ENCODE data around the gene MYL6. TPM values are rescaled to one million over a fixed set of nuclear protein-coding genes. Genes with fewer than 3 reads are reported as not detected.

The MYL6 gene
- polyA plus RNA-seq, 1 of the 3 experiments (the other 2 are of a cell fraction) = 4,697 TPM

DNA sequence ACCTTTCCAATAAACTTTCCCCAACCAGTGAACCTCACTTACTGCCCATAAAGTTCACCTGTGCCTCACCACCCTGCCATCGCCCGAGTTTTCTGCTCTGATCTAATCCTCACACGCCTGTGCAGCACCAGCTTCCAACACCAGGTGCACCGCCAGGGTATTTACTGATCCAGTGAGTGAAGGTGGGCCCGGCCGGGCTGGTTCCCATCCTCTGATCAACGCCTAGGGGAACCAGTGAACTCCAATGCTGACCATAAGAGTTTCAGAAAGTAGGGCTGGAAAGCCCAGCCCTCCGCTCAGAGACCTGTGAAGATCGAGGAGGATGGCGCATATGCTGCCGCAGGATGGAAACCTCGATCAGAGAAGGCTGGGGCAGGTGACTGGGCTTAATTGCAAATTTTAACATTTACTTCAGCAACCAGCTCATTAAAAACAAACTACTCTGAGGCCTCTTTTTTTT is 6.5 kb upstream of the MYL6 start:
- Histone ChIP-seq H2AFZ (ENCODE audit: low read depth) (peak overlapping the region; percentile 75), H3K9ac (peak overlapping the region; percentile 82), H3K79me2 (ENCODE audit: insufficient read depth) (peaks cover 26% of the 10 kb centered on the region), H3K27ac (ENCODE audit: low read depth in 2 of 2, low read length in 1 of 2) (peak overlapping the region; percentile 85 to 86), H3K9me2 (no peaks in the 10 kb centered on the region), H3K4me1 (ENCODE audit: control insufficient read depth in 1 of 2, insufficient read depth in 2 of 2, low read depth in 1 of 2, low read length in 1 of 2) (peaks cover 18 to 21% of the 10 kb centered on the region in 2 experiments; a peak in 3 of 4 replicates), H3K9me3 (no peaks in the 10 kb centered on the region), H3K4me3 (ENCODE audit: low read depth in 2 of 2, low read length in 1 of 2) (peak overlapping the region; percentile 62 to 87), H4K20me1 (ENCODE audit: insufficient read depth) (no peaks in the 10 kb centered on the region), H3K27me3 (ENCODE audit: insufficient read depth) (no peaks in the 10 kb centered on the region), H3K36me3 (replicated peaks in 1 of 2; ENCODE audit: control insufficient read depth in 1 of 2, insufficient read depth in 2 of 2, low read length in 1 of 2) (peaks cover 6 to 9% of the 10 kb centered on the region in 2 experiments), H3F3A (replicated peaks; ENCODE audit: insufficient read depth) (peaks cover 19% of the 10 kb centered on the region), H3K4me2 (peak overlapping the region; percentile 95)
- DNase-seq = peak; percentile 71
- TF ChIP-seq NRF1 (IDR thresholded peaks at IDR 0.05; ENCODE audit: low read depth, low read length) (no peak), POLR2AphosphoS5 (IDR thresholded peaks at IDR 0.05; ENCODE audit: low read depth, low read length) (no peak), GATA2 (CRISPR knock-in tag; IDR thresholded peaks at IDR 0.05) (no peak), ELF1 (IDR thresholded peaks at IDR 0.05) (no peak), RCOR1 (IDR thresholded peaks at IDR 0.05; ENCODE audit: low read length) (no peak; the same call in 1 of the 2 replicates), MXI1 (IDR thresholded peaks at IDR 0.05; ENCODE audit: low read depth, low read length) (peak; percentile 57; the same call in 1 of the 2 replicates), MEF2A (IDR thresholded peaks at IDR 0.05; ENCODE audit: borderline replicate concordance, low read depth) (no peak), CTCF (IDR thresholded peaks at IDR 0.05) (peak; percentile 48; the same call in 1 of the 2 replicates), FOXJ3 (CRISPR knock-in tag; IDR thresholded peaks at IDR 0.05) (no peak), FOSL2 (IDR thresholded peaks at IDR 0.05; ENCODE audit: borderline replicate concordance, low read depth) (no peak), REST (IDR thresholded peaks at IDR 0.05; ENCODE audit: low read depth, low read length) (no peak), RAD21 (IDR thresholded peaks at IDR 0.05; ENCODE audit: low read length) (no peak), GABPA (IDR thresholded peaks at IDR 0.05; ENCODE audit: low read depth) (no peak)
- TF ChIP-seq, protein P1, sequence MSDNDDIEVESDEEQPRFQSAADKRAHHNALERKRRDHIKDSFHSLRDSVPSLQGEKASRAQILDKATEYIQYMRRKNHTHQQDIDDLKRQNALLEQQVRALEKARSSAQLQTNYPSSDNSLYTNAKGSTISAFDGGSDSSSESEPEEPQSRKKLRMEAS (IDR thresholded peaks at IDR 0.05; ENCODE audit: low read depth) = peak; percentile 20; the same call in 1 of the 2 replicates
- ChIA-PET POLR2A (interaction anchor here (0.7 to 1.6 kb wide), 6 partner anchors 9 to 48 kb away, joined by 3 to 6 read pairs (median 4); partner anchors contain the start of genes ESYT1 and ZC3H10), CTCF (interaction anchor here (0.7 to 1.6 kb wide), 16 partner anchors 9 to 70 kb away, joined by 3 to 14 read pairs (median 4); partner anchors contain the start of genes ESYT1, RNF41, SMARCC2 and ZC3H10)
- 9% methylated on average over 12 of the region's 12 CpGs for WGBS (ENCODE audit: low lambda C conversion rate)

All from SK-N-SH (cell line).